ENCODE measurements around the gene MRTFA.
"Not testable (repeated sequence)": the region's sequence is repeated elsewhere in the genome, so short reads cannot be mapped to it uniquely, and the experiment has no call there.

The MRTFA gene

GRCh38 chr22:40656651-40657050 is 20.1 kb upstream of the MRTFA start:
- DNase-seq, result peak in 1 of 2 experiments; percentile 5

- DNase-seq, result not testable (repeated sequence)
Measured at GRCh38 chr22:40655941-40656340, 19.4 kb upstream of the MRTFA start.

- DNase-seq, result peak; percentile 83 to 84
Measured at GRCh38 chr22:40654522-40655167, 18.1 kb upstream of the MRTFA start.

GRCh38 chr22:40653361-40653760 is 16.8 kb upstream of the MRTFA start:
- no peak for DNase-seq

GRCh38 chr22:40651563-40652501 is 15.3 kb upstream of the MRTFA start:
- peak; percentile 93 to 96 for DNase-seq

GRCh38 chr22:40651057-40651456 is 14.5 kb upstream of the MRTFA start:
- DNase-seq, result no peak

GRCh38 chr22:40648386-40648785 is 11.9 kb upstream of the MRTFA start:
- no peak for DNase-seq

- DNase-seq, result no peak
Measured at GRCh38 chr22:40645579-40646197, 9.2 kb upstream of the MRTFA start.

- no peak for DNase-seq
Measured at GRCh38 chr22:40642316-40642715, 5.8 kb upstream of the MRTFA start.

GRCh38 chr22:40641269-40641668 is 4.8 kb upstream of the MRTFA start:
- DNase-seq, result no peak

- DNase-seq, result no peak
Measured at GRCh38 chr22:40638261-40638660, 1.7 kb upstream of the MRTFA start.

- no peak for DNase-seq
Measured at GRCh38 chr22:40637183-40638150, 948 bp upstream of the MRTFA start.

- DNase-seq, result no peak
Measured at GRCh38 chr22:40635940-40636379, 559 bp downstream of the MRTFA start.

- DNase-seq, result peak in 1 of 2 experiments; percentile 12
Measured at GRCh38 chr22:40635043-40635939, 1.2 kb downstream of the MRTFA start.

GRCh38 chr22:40634119-40634903 is 2.2 kb downstream of the MRTFA start:
- peak in 1 of 2 experiments; percentile 12 for DNase-seq

- DNase-seq, result no peak
Measured at GRCh38 chr22:40633036-40633435, 3.5 kb downstream of the MRTFA start.

GRCh38 chr22:40631925-40632324 is 4.6 kb downstream of the MRTFA start:
- DNase-seq, result peak in 1 of 2 experiments; percentile 32

GRCh38 chr22:40628354-40629042 is 8.0 kb downstream of the MRTFA start:
- DNase-seq, result no peak

- no peak for DNase-seq
Measured at GRCh38 chr22:40627612-40628011, 8.9 kb downstream of the MRTFA start.

- no peak for DNase-seq
Measured at GRCh38 chr22:40626851-40627250, 9.7 kb downstream of the MRTFA start.
